ENCODE results near the gene OR2D2. TPM values are rescaled to one million over a fixed set of nuclear protein-coding genes. Genes with fewer than 3 reads are reported as not detected.

Gene OR2D2
- polyA plus RNA-seq, 1 donor (not counting 4 experiments of a cell fraction or from before 2014, with no cell fraction given) = 0.14 TPM

DNA sequence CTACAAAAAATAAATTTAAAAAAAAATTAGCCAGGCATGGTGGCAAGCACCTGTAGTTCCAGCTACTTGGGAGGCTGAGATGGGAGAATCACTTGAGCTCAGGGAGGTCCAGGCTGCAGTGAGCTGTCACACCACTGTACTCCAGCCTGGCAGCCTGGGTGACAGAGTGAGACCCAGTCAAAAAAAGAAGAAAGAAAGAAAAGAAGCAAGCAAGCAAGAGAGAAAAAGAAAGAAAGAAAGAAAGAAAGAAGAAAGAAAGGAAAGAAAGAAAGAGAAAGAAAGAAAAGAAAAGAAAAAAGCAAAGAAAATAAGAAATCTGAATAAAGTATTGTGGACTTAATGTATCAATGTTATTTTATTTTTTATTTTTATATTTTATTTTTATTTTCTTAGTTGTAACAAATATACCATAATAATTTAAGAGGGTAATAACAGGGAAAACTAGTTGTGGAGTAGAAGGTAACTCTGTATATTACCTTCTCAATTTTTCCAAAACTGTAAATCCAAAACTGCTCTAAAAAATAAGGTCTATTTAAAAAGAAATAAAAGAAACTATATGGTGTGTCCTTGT, 32.8 kb upstream of the OR2D2 start:
- Histone ChIP-seq H3K4me3 (ENCODE audit: control insufficient read depth in 2 of 3, extremely low read depth in 1 of 3, insufficient read depth in 2 of 3, low read depth in 1 of 3, low read length in 3 of 3) (no peak overlapping the region), H3K9me3 (ENCODE audit: control insufficient read depth, low read depth, low read length) (no peaks in the 10 kb centered on the region), H2AFZ (ENCODE audit: control insufficient read depth, low read length) (no peak overlapping the region), H3K9me1 (ENCODE audit: control insufficient read depth, extremely low read depth, insufficient read depth, low read length) (no peaks in the 10 kb centered on the region), H4K20me1 (ENCODE audit: control insufficient read depth, extremely low read depth, insufficient read depth, low read length) (no peaks in the 10 kb centered on the region), H3K79me2 (ENCODE audit: control insufficient read depth, insufficient read depth, low read length) (peaks cover 5% of the 10 kb centered on the region), H3K9ac (ENCODE audit: control insufficient read depth, extremely low read depth, insufficient read depth, low read length) (no peak overlapping the region), H3K4me1 (ENCODE audit: control insufficient read depth, extremely low read depth, insufficient read depth, low read length) (peaks cover 3% of the 10 kb centered on the region), H3K27ac (ENCODE audit: control insufficient read depth, insufficient read depth, low read length) (no peak overlapping the region), H3K27me3 (ENCODE audit: control insufficient read depth, extremely low read depth, insufficient read depth, low read length) (no peaks in the 10 kb centered on the region), H3K4me2 (ENCODE audit: control insufficient read depth, extremely low read depth, insufficient read depth, low read depth, low read length) (no peak overlapping the region), H3K36me3 (ENCODE audit: control insufficient read depth in 2 of 2, extremely low read depth in 1 of 2, insufficient read depth in 2 of 2, low read length in 2 of 2) (no peaks in the 10 kb centered on the region)
- DNase-seq (ENCODE audit: low read depth, low spot score) = no peak
- TF ChIP-seq, protein P1, sequence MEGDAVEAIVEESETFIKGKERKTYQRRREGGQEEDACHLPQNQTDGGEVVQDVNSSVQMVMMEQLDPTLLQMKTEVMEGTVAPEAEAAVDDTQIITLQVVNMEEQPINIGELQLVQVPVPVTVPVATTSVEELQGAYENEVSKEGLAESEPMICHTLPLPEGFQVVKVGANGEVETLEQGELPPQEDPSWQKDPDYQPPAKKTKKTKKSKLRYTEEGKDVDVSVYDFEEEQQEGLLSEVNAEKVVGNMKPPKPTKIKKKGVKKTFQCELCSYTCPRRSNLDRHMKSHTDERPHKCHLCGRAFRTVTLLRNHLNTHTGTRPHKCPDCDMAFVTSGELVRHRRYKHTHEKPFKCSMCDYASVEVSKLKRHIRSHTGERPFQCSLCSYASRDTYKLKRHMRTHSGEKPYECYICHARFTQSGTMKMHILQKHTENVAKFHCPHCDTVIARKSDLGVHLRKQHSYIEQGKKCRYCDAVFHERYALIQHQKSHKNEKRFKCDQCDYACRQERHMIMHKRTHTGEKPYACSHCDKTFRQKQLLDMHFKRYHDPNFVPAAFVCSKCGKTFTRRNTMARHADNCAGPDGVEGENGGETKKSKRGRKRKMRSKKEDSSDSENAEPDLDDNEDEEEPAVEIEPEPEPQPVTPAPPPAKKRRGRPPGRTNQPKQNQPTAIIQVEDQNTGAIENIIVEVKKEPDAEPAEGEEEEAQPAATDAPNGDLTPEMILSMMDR (optimal IDR thresholded peaks at IDR 0.05 in 1 of 3, IDR thresholded peaks at IDR 0.05 in 1 of 3, conservative IDR thresholded peaks at IDR 0.05 in 1 of 3; ENCODE audit: extremely low read depth in 1 of 3, insufficient read depth in 2 of 3, low read length in 3 of 3) = no peak
- TF ChIP-seq EZH2 (IDR thresholded peaks at IDR 0.05; ENCODE audit: low read length) = no peak
- no peak for FAIRE-seq
- dilution Hi-C loops (cut with MboI; ENCODE audit: extremely low pct_ligation_motif_present, low sequenced_read_pairs) = no loop called here

DNA sequence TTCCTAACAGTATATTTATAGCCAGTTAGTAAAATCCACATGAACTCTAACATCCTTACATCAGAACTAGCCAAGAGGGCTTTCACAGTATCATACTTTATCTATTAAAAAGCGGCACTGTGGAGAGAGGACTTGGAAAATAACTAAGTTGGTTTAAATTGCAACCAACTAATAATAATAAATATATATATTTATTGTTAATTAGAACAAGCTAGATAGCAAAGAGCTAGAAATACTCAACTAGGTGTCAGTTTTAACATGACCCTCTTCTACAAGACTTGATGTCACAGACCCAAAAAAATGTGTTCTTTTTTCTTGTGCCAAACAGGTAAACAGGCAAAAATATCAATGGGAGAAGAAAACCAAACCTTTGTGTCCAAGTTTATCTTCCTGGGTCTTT, 28.4 kb upstream of the OR2D2 start, which contains the start of gene OR2D3:
Gene OR2D3 (plus strand): TSS at position 301 of the 400 bp plus-strand sequence. CDS start 0 bp downstream, at position 301.
- Histone ChIP-seq H3K36me3 (ENCODE audit: control insufficient read depth in 2 of 2, extremely low read depth in 1 of 2, insufficient read depth in 2 of 2, low read length in 2 of 2) (no peaks in the 10 kb centered on the region), H3K4me2 (ENCODE audit: control insufficient read depth, extremely low read depth, insufficient read depth, low read depth, low read length) (no peak within 1 kb of the TSS), H2AFZ (ENCODE audit: control insufficient read depth, low read length) (no peak within 1 kb of the TSS), H3K27ac (ENCODE audit: control insufficient read depth, insufficient read depth, low read length) (no peak within 1 kb of the TSS), H4K20me1 (ENCODE audit: control insufficient read depth, extremely low read depth, insufficient read depth, low read length) (no peaks in the 10 kb centered on the region), H3K4me1 (ENCODE audit: control insufficient read depth, extremely low read depth, insufficient read depth, low read length) (peaks cover under 1% of the 10 kb centered on the region), H3K4me3 (ENCODE audit: control insufficient read depth in 2 of 3, extremely low read depth in 1 of 3, insufficient read depth in 2 of 3, low read depth in 1 of 3, low read length in 3 of 3) (no peak within 1 kb of the TSS), H3K27me3 (ENCODE audit: control insufficient read depth, extremely low read depth, insufficient read depth, low read length) (no peaks in the 10 kb centered on the region), H3K79me2 (ENCODE audit: control insufficient read depth, insufficient read depth, low read length) (no peaks in the 10 kb centered on the region), H3K9me1 (ENCODE audit: control insufficient read depth, extremely low read depth, insufficient read depth, low read length) (no peaks in the 10 kb centered on the region), H3K9me3 (ENCODE audit: control insufficient read depth, low read depth, low read length) (no peaks in the 10 kb centered on the region), H3K9ac (ENCODE audit: control insufficient read depth, extremely low read depth, insufficient read depth, low read length) (no peak within 1 kb of the TSS)
- DNase-seq (ENCODE audit: low read depth, low spot score) (no peak), FAIRE-seq (no peak)
- dilution Hi-C loops (cut with MboI; ENCODE audit: extremely low pct_ligation_motif_present, low sequenced_read_pairs) = no loop called here
- TF ChIP-seq, protein P1 (optimal IDR thresholded peaks at IDR 0.05 in 1 of 3, IDR thresholded peaks at IDR 0.05 in 1 of 3, conservative IDR thresholded peaks at IDR 0.05 in 1 of 3; ENCODE audit: extremely low read depth in 1 of 3, insufficient read depth in 2 of 3, low read length in 3 of 3) = no peak
- TF ChIP-seq EZH2 (IDR thresholded peaks at IDR 0.05; ENCODE audit: low read length) = no peak

All from keratinocyte (primary cell).